Loucy (cell line): ENCODE data around the gene LIN7B.

Source experiments
- CTCF ChIP-seq: fragments of 200-600 bp; sonication (generic); conservative IDR thresholded peaks from 2 replicates; pipeline ENCODE4 v1.5.1; 2014; ENCODE audit warnings: mild to moderate bottlenecking, antibody characterized with exemption, low read length
- EZH2phosphoT487 ChIP-seq: fragments of 200-600 bp; IDR thresholded peaks from 2 replicates; pipeline ENCODE4 v1.6.1; 2018; ENCODE audit warnings: antibody characterized with exemption, mild to moderate bottlenecking, moderate library complexity, borderline replicate concordance

- TF ChIP-seq CTCF (no peak), EZH2phosphoT487 (no peak)
Measured at GRCh38 chr19:49065905-49066512, 48.2 kb upstream of the LIN7B start.
